ENCODE results near the gene AEBP1. TPM values are rescaled to one million over a fixed set of nuclear protein-coding genes. Genes with fewer than 3 reads are reported as not detected.

Gene AEBP1
- total and polyA plus RNA-seq, 2 of the 4 experiments (the other 2 are of a cell fraction) = 1.1 to 5.7 TPM

DNA sequence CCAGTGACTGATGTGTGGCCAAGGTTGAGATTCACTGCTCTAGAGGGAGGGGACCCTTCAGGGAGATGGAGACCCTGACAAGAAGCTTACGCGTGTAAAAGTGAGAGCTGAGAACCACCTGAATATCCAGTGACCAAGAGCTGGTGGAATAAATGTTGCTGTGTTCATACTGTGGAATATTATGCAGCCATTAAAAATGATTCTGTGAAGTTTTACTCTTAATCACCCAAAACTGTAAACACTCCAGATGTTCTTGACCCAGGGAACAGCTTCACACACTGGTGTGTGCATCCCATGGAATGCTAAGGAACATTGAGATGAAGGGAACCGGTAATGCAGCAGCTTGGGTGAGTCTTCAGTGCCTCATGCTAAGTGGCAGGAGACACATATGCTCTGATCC is 17.5 kb upstream of the AEBP1 start:
- intact Hi-C loops (cut with micrococcal nuclease) = no loop called here
- no peak overlapping the region for H3K23ac ChIP-seq (ENCODE audit: low read depth, low read length)
- peak overlapping the region in 1 of 2 experiments; percentile 98; a peak in 2 of 4 replicates for H4K8ac ChIP-seq (ENCODE audit: low read depth in 2 of 2, low read length in 2 of 2)
- no peaks in the 10 kb centered on the region; the same call in 1 of the 2 replicates for H4K20me1 ChIP-seq (ENCODE audit: insufficient read depth, low read length)
- in situ Hi-C loops (cut with MboI; ENCODE audit: low sequenced_read_pairs) = no loop called here
- peak overlapping the region; percentile 27 for H2BK20ac ChIP-seq (ENCODE audit: low read depth, low read length)
- H4K5ac ChIP-seq (ENCODE audit: low read depth, low read length) = no peak overlapping the region
- TF ChIP-seq CEBPB (IDR thresholded peaks at IDR 0.05; ENCODE audit: low read depth, low read length) (no peak), SMC3 (IDR thresholded peaks at IDR 0.05; ENCODE audit: low read depth, low read length) (no peak), MAFK (IDR thresholded peaks at IDR 0.05; ENCODE audit: low read depth, low read length) (no peak), BHLHE40 (IDR thresholded peaks at IDR 0.05; ENCODE audit: low read depth, low read length) (no peak), CHD1 (IDR thresholded peaks at IDR 0.05; ENCODE audit: low read depth, low read length) (no peak), MAZ (IDR thresholded peaks at IDR 0.05; ENCODE audit: borderline replicate concordance, low read depth, low read length) (no peak), NFE2L2 (IDR thresholded peaks at IDR 0.05; ENCODE audit: low read depth, low read length) (no peak), RFX5 (IDR thresholded peaks at IDR 0.05; ENCODE audit: low read depth, low read length) (no peak), FOS (IDR thresholded peaks at IDR 0.05; ENCODE audit: low read depth, low read length) (no peak), MXI1 (IDR thresholded peaks at IDR 0.05; ENCODE audit: borderline replicate concordance, low read depth, low read length) (no peak)
- TF ChIP-seq, protein P1, sequence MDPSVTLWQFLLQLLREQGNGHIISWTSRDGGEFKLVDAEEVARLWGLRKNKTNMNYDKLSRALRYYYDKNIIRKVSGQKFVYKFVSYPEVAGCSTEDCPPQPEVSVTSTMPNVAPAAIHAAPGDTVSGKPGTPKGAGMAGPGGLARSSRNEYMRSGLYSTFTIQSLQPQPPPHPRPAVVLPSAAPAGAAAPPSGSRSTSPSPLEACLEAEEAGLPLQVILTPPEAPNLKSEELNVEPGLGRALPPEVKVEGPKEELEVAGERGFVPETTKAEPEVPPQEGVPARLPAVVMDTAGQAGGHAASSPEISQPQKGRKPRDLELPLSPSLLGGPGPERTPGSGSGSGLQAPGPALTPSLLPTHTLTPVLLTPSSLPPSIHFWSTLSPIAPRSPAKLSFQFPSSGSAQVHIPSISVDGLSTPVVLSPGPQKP (IDR thresholded peaks at IDR 0.05; ENCODE audit: borderline replicate concordance, low read depth, low read length) = no peak
- TF ChIP-seq, protein P2, sequence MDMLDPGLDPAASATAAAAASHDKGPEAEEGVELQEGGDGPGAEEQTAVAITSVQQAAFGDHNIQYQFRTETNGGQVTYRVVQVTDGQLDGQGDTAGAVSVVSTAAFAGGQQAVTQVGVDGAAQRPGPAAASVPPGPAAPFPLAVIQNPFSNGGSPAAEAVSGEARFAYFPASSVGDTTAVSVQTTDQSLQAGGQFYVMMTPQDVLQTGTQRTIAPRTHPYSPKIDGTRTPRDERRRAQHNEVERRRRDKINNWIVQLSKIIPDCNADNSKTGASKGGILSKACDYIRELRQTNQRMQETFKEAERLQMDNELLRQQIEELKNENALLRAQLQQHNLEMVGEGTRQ (IDR thresholded peaks at IDR 0.05; ENCODE audit: low read depth, low read length) = no peak
- TF ChIP-seq, protein P3, sequence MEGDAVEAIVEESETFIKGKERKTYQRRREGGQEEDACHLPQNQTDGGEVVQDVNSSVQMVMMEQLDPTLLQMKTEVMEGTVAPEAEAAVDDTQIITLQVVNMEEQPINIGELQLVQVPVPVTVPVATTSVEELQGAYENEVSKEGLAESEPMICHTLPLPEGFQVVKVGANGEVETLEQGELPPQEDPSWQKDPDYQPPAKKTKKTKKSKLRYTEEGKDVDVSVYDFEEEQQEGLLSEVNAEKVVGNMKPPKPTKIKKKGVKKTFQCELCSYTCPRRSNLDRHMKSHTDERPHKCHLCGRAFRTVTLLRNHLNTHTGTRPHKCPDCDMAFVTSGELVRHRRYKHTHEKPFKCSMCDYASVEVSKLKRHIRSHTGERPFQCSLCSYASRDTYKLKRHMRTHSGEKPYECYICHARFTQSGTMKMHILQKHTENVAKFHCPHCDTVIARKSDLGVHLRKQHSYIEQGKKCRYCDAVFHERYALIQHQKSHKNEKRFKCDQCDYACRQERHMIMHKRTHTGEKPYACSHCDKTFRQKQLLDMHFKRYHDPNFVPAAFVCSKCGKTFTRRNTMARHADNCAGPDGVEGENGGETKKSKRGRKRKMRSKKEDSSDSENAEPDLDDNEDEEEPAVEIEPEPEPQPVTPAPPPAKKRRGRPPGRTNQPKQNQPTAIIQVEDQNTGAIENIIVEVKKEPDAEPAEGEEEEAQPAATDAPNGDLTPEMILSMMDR (conservative IDR thresholded peaks at IDR 0.05; ENCODE audit: low read depth, low read length) = no peak
- no peak overlapping the region for H3K27ac ChIP-seq (ENCODE audit: insufficient read depth, low read length)
- H2BK120ac ChIP-seq (ENCODE audit: low read depth, low read length) = peak overlapping the region; percentile 95; the same call in 1 of the 2 replicates
- H4K91ac ChIP-seq (ENCODE audit: insufficient read depth, low read depth, low read length) = no peak overlapping the region; the same call in 1 of the 2 replicates
- no TSS peak for BruUV-seq (replicated peaks)
- no peak overlapping the region for H3K4me3 ChIP-seq (ENCODE audit: insufficient read depth, low read depth, low read length)
- peaks cover 0 to 13% of the 10 kb centered on the region in 2 experiments; a peak in 2 of 4 replicates for H3K79me1 ChIP-seq (ENCODE audit: low read depth in 1 of 2, low read length in 2 of 2)
- ChIA-PET POLR2A (ENCODE audit: unreplicated experiment) (no interaction called here), CTCF (no interaction called here)
- dilution Hi-C loops (cut with HindIII; ENCODE audit: low sequenced_read_pairs, unreplicated experiment) = no loop called here
- H3K56ac ChIP-seq (ENCODE audit: extremely low read depth, insufficient read depth, low read length) = no peak overlapping the region
- no peak for DNase-seq
- H3K36me3 ChIP-seq (ENCODE audit: control insufficient read depth, insufficient read depth, low read length) = no peaks in the 10 kb centered on the region
- H3K4ac ChIP-seq (ENCODE audit: low read depth, low read length) = peak overlapping the region; percentile 28; the same call in 1 of the 2 replicates
- H3K9me3 ChIP-seq (ENCODE audit: control insufficient read depth, insufficient read depth, low read length) = no peaks in the 10 kb centered on the region
- no peak overlapping the region for H2BK5ac ChIP-seq (ENCODE audit: low read depth, low read length, poor library complexity, severe bottlenecking)
- peaks cover 23% of the 10 kb centered on the region for H3K9me1 ChIP-seq (ENCODE audit: insufficient read depth, low read length)
- H2AK5ac ChIP-seq (ENCODE audit: low read depth, low read length) = peak overlapping the region; percentile 80; the same call in 1 of the 2 replicates
- peak overlapping the region; percentile 87 for H2AK9ac ChIP-seq (replicated peaks; ENCODE audit: low read depth, low read length, poor library complexity)
- no CpG with 5 or more reads among the region's 3 CpGs for WGBS, 2 experiments (ENCODE audit: extremely low coverage in 2 of 2, insufficient read length in 1 of 2)
- H3K27me3 ChIP-seq (ENCODE audit: control insufficient read depth, insufficient read depth, low read length) = no peaks in the 10 kb centered on the region
- no peak overlapping the region for H3K4me2 ChIP-seq (ENCODE audit: low read depth, low read length)
- no peak overlapping the region for H3K18ac ChIP-seq (ENCODE audit: low read depth, low read length)
- no peak overlapping the region for H2AFZ ChIP-seq (replicated peaks; ENCODE audit: low read length, poor library complexity)
- H3K14ac ChIP-seq (replicated peaks; ENCODE audit: low read depth, low read length) = 0 out of 2 replicates have a peak overlapping the region, but pooled peaks have one; percentile 48
- peaks cover 27% of the 10 kb centered on the region for H3K4me1 ChIP-seq (ENCODE audit: control insufficient read depth, insufficient read depth, low read length)
- H3K9ac ChIP-seq (ENCODE audit: low read depth, low read length) = no peak overlapping the region
- H2BK15ac ChIP-seq (ENCODE audit: low read depth, low read length) = peak overlapping the region; percentile 6; the same call in 1 of the 3 replicates
- ATAC-seq (ENCODE audit: low read depth) = no peak
